Ovary (tissue), 3 donors: ENCODE measurements around the gene OLAH.

ENCODE experiments used
- CTCF ChIP-seq, 3 donors: fragments of 450-650 bp in 2 of 3; fragments of 200-600 bp in 1 of 3; IDR thresholded peaks; one replicate each; pipeline versions ENCODE4 v1.5.1 to v1.8.0; 2016 to 2022; ENCODE audit warnings: antibody characterized with exemption in 3 of 3, mild to moderate bottlenecking in 1 of 3
- POLR2A ChIP-seq: fragments of 450-650 bp; IDR thresholded peaks from one replicate; pipeline ENCODE4 v1.6.1; 2017; ENCODE audit warnings: antibody characterized with exemption, mild to moderate bottlenecking, moderate library complexity
- donor health status: DM: no; HTN: no; CAD: no.

DNA sequence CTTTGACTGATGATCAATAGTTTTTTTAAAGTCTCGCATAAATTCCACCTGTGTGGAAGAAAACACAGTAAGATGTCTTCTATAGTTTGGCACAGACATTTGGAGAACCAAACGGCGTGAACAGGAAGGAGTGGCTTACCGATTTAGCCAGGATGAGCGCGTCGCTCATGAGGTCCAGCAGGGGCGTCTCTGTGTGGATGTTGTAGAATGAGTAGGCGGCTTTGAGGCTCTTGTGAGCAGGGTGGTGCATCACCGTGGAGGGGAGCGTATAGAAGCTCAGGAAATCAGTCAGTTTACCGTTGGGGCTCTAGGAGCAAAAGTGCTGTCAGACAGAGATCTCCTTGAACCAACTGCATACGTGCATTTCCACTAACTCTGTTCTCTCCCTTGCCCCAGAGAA is 68.9 kb downstream of the OLAH start:
- TF ChIP-seq POLR2A (no peak), CTCF (IDR thresholded peaks at IDR 0.05) (no peak)
